K562 (cell line): ENCODE data around the gene ENOSF1. TPM values are rescaled to one million over a fixed set of nuclear protein-coding genes. Genes with fewer than 3 reads are reported as not detected.

ENCODE experiments used
- ATAC-seq: fragments of 200-7000 bp; cut with Tn5 transposase; 3 replicates; pipeline ENCODE4 v1.9.1; 2020; ENCODE audit warnings: moderate library complexity
- BruUV-seq: library from RNA; stranded (reverse); fragments of 400-500 nt; replicated peaks from 2 replicates; lab custom pipeline; 2021; lab: Mats Ljungman, UMichigan
- CTCF ChIA-PET: fragments of 300-600 bp; formaldehyde crosslinking; extraction: SDS; loops from one replicate; lab custom pipeline; 2021; ENCODE audit warnings: low intra/inter-chr PET ratio; lab: Yijun Ruan, JAX
- POLR2A ChIA-PET: fragments of 300-600, 350-650 bp; sonication (Branson Sonifier 250); formaldehyde crosslinking; extraction: SDS; loops from one replicate; lab custom pipeline; 2021; ENCODE audit warnings: antibody characterized with exemption, inconsistent platforms; lab: Yijun Ruan, JAX
- DNase-seq, 4 experiments: peaks; one replicate each; pipeline versions ENCODE4 v3.0.0 to v3.0.0-alpha.2; 2011 to 2018; ENCODE audit warnings: low spot score in 3 of 4, mixed read lengths in 3 of 4; ENCODE audit errors: extremely low read depth in 1 of 4
- FAIRE-seq: peaks from 2 replicates; lab custom pipeline; 2011; peaks lifted over from hg19 to GRCh38; lab: Jason Lieb, UNC
- H2AFZ ChIP-seq: 2 replicates; pipeline ENCODE4 v1.6.0; 2011; ENCODE audit warnings: low read depth, low read length, control low read depth, inconsistent platforms
- H3K27ac ChIP-seq: fragments of 200-600 bp; 3 replicates; pipeline ENCODE4 v1.8.0; 2011; ENCODE audit warnings: low read depth, mild to moderate bottlenecking, control low read depth, inconsistent platforms, low read length, moderate library complexity, mixed read lengths; ENCODE audit errors: extremely low read depth
- H3K27me3 ChIP-seq, 2 experiments: fragments of 300-600 bp in 1 of 2; 2 replicates in 1 of 2; 3 replicates in 1 of 2; pipeline versions ENCODE4 v1.6.0 to v1.8.0; 2011; ENCODE audit warnings: inconsistent platforms in 2 of 2, low read length in 2 of 2, mild to moderate bottlenecking in 1 of 2, mixed read lengths in 1 of 2, moderate library complexity in 1 of 2; ENCODE audit not compliant: control insufficient read depth in 2 of 2, insufficient read depth in 2 of 2
- H3K36me3 ChIP-seq: fragments of 300-600 bp; 3 replicates; pipeline ENCODE4 v1.8.0; 2011; ENCODE audit warnings: mild to moderate bottlenecking, low read length, inconsistent platforms; ENCODE audit not compliant: control insufficient read depth, insufficient read depth
- H3K4me1 ChIP-seq, 2 experiments: fragments of 200-600 bp in 1 of 2; replicated peaks in 1 of 2; 2 replicates in 1 of 2; 3 replicates in 1 of 2; pipeline versions ENCODE4 v1.5.1 to v1.8.0; 2011; ENCODE audit warnings: inconsistent platforms in 2 of 2, low read length in 2 of 2, mild to moderate bottlenecking in 1 of 2, mixed read lengths in 1 of 2, moderate library complexity in 1 of 2; ENCODE audit not compliant: control insufficient read depth in 2 of 2, insufficient read depth in 2 of 2
- H3K4me2 ChIP-seq: 2 replicates; pipeline ENCODE4 v1.6.1; 2011; ENCODE audit warnings: low read length, control low read depth, inconsistent platforms, mixed read lengths; ENCODE audit not compliant: insufficient read depth
- H3K4me3 ChIP-seq: fragments of 200-600 bp; sonication (generic), shearing (Covaris generic); 2 replicates; pipeline ENCODE4 v1.5.1; 2016; ENCODE audit warnings: control low read depth, inconsistent platforms
- H3K79me2 ChIP-seq: fragments of 200-600 bp; 3 replicates; pipeline ENCODE4 v1.8.0; 2011; ENCODE audit warnings: low read length, inconsistent platforms; ENCODE audit not compliant: control insufficient read depth, insufficient read depth
- H3K9ac ChIP-seq, 2 experiments: 2 replicates each; pipeline versions ENCODE4 v1.6.0 to v1.6.1; 2011; ENCODE audit warnings: low read depth in 2 of 2, low read length in 2 of 2, control low read depth in 1 of 2, inconsistent platforms in 1 of 2, mild to moderate bottlenecking in 1 of 2, mixed read lengths in 1 of 2; ENCODE audit not compliant: insufficient read depth in 1 of 2
- H3K9me1 ChIP-seq: one replicate; pipeline ENCODE4 v1.6.0; 2011; ENCODE audit warnings: inconsistent platforms, mild to moderate bottlenecking, low read length, moderate library complexity; ENCODE audit not compliant: control insufficient read depth, insufficient read depth
- H3K9me3 ChIP-seq: replicated peaks from 2 replicates; pipeline ENCODE4 v1.5.1; 2011; ENCODE audit warnings: low read depth, low read length, inconsistent platforms; ENCODE audit not compliant: control insufficient read depth, insufficient read depth
- H4K20me1 ChIP-seq: replicated peaks from 2 replicates; pipeline ENCODE4 v1.6.1; 2011; ENCODE audit warnings: low read length, inconsistent platforms, mixed read lengths; ENCODE audit not compliant: control insufficient read depth, insufficient read depth
- CBX8 ChIP-seq: fragments of 200-600 bp; sonication (generic); IDR thresholded peaks from 2 replicates; pipeline ENCODE4 v1.6.1; 2012; ENCODE audit warnings: borderline replicate concordance, mixed run types, low read depth, mild to moderate bottlenecking, moderate library complexity, mixed read lengths, low read length, control low read depth, inconsistent platforms; ENCODE audit not compliant: poor library complexity, severe bottlenecking; ENCODE audit errors: extremely low read depth
- CC2D1A ChIP-seq: fragments of 450-650 bp; IDR thresholded peaks from 2 replicates; pipeline ENCODE4 v1.6.1; 2017; ENCODE audit warnings: mild to moderate bottlenecking
- DNMT1 ChIP-seq: fragments of 450-650 bp; IDR thresholded peaks from 2 replicates; pipeline ENCODE4 v1.6.1; 2016; ENCODE audit warnings: antibody characterized with exemption, mild to moderate bottlenecking
- EGR1 ChIP-seq: fragments of 450-650 bp; conservative IDR thresholded peaks from 2 replicates; pipeline ENCODE4 v1.6.1; 2017; ENCODE audit warnings: mild to moderate bottlenecking
- FOSL1 ChIP-seq: fragments of 200-800 bp; sonication (Bioruptor generic); conservative IDR thresholded peaks from 2 replicates; pipeline ENCODE4 v1.6.1; 2016; ENCODE audit warnings: missing genetic modification characterization, missing compliant biosample characterization
- FOXJ3 ChIP-seq: sonication (generic); formaldehyde crosslinking; IDR thresholded peaks from 2 replicates; pipeline ENCODE4 v1.4.0; 2020; ENCODE audit warnings: mild to moderate bottlenecking, missing genetic modification reagents
- FOXK1 ChIP-seq: sonication (generic); formaldehyde crosslinking; IDR thresholded peaks from 2 replicates; pipeline ENCODE4 v1.8.0; 2022; ENCODE audit warnings: missing genetic modification reagents, mild to moderate bottlenecking, borderline replicate concordance
- GTF2F1 ChIP-seq: IDR thresholded peaks from 2 replicates; pipeline ENCODE4 v1.6.1; 2011; ENCODE audit warnings: low read depth, low read length, improper control_type of control experiment
- JUND ChIP-seq, 2 experiments: IDR thresholded peaks; 2 replicates in 1 of 2; 3 replicates in 1 of 2; pipeline ENCODE4 v1.6.1; 2011; ENCODE audit warnings: borderline replicate concordance in 2 of 2, low read depth in 2 of 2, low read length in 2 of 2, improper control_type of control experiment in 1 of 2, missing biosample characterization in 1 of 2, missing genetic modification characterization in 1 of 2, missing genetic modification reagents in 1 of 2
- PBX2 ChIP-seq, 2 experiments: IDR thresholded peaks in 1 of 2; conservative IDR thresholded peaks in 1 of 2; 2 replicates each; pipeline ENCODE4 v1.6.1; 2016; ENCODE audit warnings: low read depth in 2 of 2, mild to moderate bottlenecking in 1 of 2, missing compliant biosample characterization in 1 of 2, missing genetic modification characterization in 1 of 2, moderate library complexity in 1 of 2
- RBM22 ChIP-seq: fragments of 200-400 bp; formaldehyde crosslinking; IDR thresholded peaks from 2 replicates; pipeline ENCODE4 v1.6.1; 2018; ENCODE audit warnings: low read length, low read depth; ENCODE audit not compliant: poor library complexity, severe bottlenecking
- SUPT5H ChIP-seq: fragments of 450-650 bp; IDR thresholded peaks from 2 replicates; pipeline ENCODE4 v1.6.1; 2016
- TRIM24 ChIP-seq, 2 experiments: fragments of 450-650 bp; IDR thresholded peaks; 2 replicates each; pipeline ENCODE4 v1.6.1; 2016
- ZHX1 ChIP-seq: fragments of 150-350 bp; conservative IDR thresholded peaks from 2 replicates; pipeline ENCODE4 v1.6.1; 2014; ENCODE audit warnings: low read length
- ZNF764 ChIP-seq: fragments of 250-450 bp; sonication (Bioruptor Pico); IDR thresholded peaks from 2 replicates; pipeline ENCODE4 v1.4.0; 2020; ENCODE audit warnings: low read depth, mild to moderate bottlenecking, moderate library complexity
- WGBS: fragments of 100-300 bp; shearing (Covaris generic); methylation state at CpG from one replicate; pipeline ENCODE4 v1.1.6; 2016; ENCODE audit warnings: low coverage, mixed read lengths; ENCODE audit not compliant: insufficient coverage; ENCODE audit errors: missing lambda C conversion rate; 5-methylcytosine and 5-hydroxymethylcytosine counted together
- in situ Hi-C: fragments of 300-500 bp; cut with MboI; formaldehyde crosslinking; loops from 4 replicates; pipeline ENCODE4 v1.15.0; 2018; ENCODE audit warnings: inconsistent platforms, mixed read lengths
- intact Hi-C: fragments of 100-400 bp; cut with micrococcal nuclease; formaldehyde crosslinking; loops from 2 replicates; pipeline ENCODE4 v1.14.2; 2022
- polyA plus RNA-seq, 8 experiments: library from polyadenylated mRNA; depleted of rRNA in 4 of 8; stranded (reverse) in 5 of 8; unstranded in 3 of 8; fragments of >200 nt; fragmentation: Nextera tagmentation in 2 of 8; fragmentation: Illumina TruSeq in 1 of 8; extraction: Ambion mirVana in 2 of 8; extraction: Trizol in 1 of 8; gene quantifications; 2 replicates each; pipeline versions ENCODE4 v1.2.1 to v1.2.3, GENCODE V29; 2011 to 2014; ENCODE audit warnings: inconsistent platforms in 1 of 8, missing spikeins in 1 of 8
- total RNA-seq, 7 experiments: library from RNA; depleted of rRNA in 6 of 7; stranded (reverse); fragments of >200 nt in 6 of 7; fragmentation: Illumina TruSeq in 2 of 7; extraction: Trizol in 2 of 7; gene quantifications; 2 replicates each; pipeline versions ENCODE4 v1.2.1 to v1.2.3, GENCODE V29; 2011 to 2021; ENCODE audit warnings: low replicate concordance in 1 of 7

Gene ENOSF1
- total and polyA plus RNA-seq, 9 of the 15 experiments (the other 6 are each of a cell fraction or from before 2014, with no cell fraction given), result 15.5 to 66.4 (median 46.5) TPM

- FAIRE-seq (no peak), ATAC-seq (no peak), DNase-seq (peak; percentile 26 to 43 (median 33))
- WGBS, result 62% methylated on average over 4 of the region's 4 CpGs
- H3K27ac ChIP-seq, result no peak overlapping the region
- H3K36me3 ChIP-seq, result peaks cover 45% of the 10 kb centered on the region
- no peak overlapping the region for H3K4me2 ChIP-seq
- in situ Hi-C loops, result no loop called here
- intact Hi-C loops, result no loop called here
- H3K4me3 ChIP-seq, result no peak overlapping the region
- ChIA-PET POLR2A (no interaction called here), CTCF (no interaction called here)
- H3K9ac ChIP-seq, result no peak overlapping the region
- no peaks in the 10 kb centered on the region for H3K27me3 ChIP-seq
- H3K4me1 ChIP-seq, result peaks cover 8 to 21% of the 10 kb centered on the region in 2 experiments; a peak in 4 of 5 replicates
- no peaks in the 10 kb centered on the region for H3K9me1 ChIP-seq
- peaks cover 10% of the 10 kb centered on the region; the same call in 1 of the 2 replicates for H3K9me3 ChIP-seq
- H2AFZ ChIP-seq, result no peak overlapping the region
- peaks cover 70% of the 10 kb centered on the region for H3K79me2 ChIP-seq
- BruUV-seq, result no TSS peak
- H4K20me1 ChIP-seq, result peaks cover 9% of the 10 kb centered on the region; the same call in 1 of the 2 replicates
- TF ChIP-seq ZHX1 (no peak), ZNF764 (CRISPR knock-in tag) (no peak), DNMT1 (no peak), TRIM24 (IDR thresholded peaks at IDR 0.05) (peak in 1 of 2 experiments; percentile 30; a peak in 1 of 4 replicates), FOXJ3 (CRISPR knock-in tag) (no peak), CC2D1A (no peak), PBX2 (CRISPR knock-in tag; IDR thresholded peaks at IDR 0.05; ENCODE audit: low read depth) (no peak), PBX2 (tag; conservative IDR thresholded peaks at IDR 0.05; ENCODE audit: low read depth) (0 out of 2 replicates have a peak, but pooled peaks have one; percentile 13), GTF2F1 (no peak), CBX8 (no peak), SUPT5H (0 out of 2 replicates have a peak, but pooled peaks have one; percentile 12), JUND (IDR thresholded peaks at IDR 0.05; ENCODE audit: borderline replicate concordance, low read depth, low read length) (peak; percentile 28; the same call in 1 of the 2 replicates), JUND (tag; IDR thresholded peaks at IDR 0.05; ENCODE audit: borderline replicate concordance, low read depth, low read length) (no peak), RBM22 (no peak), EGR1 (no peak), FOSL1 (tag) (peak; percentile 68), FOXK1 (CRISPR knock-in tag) (no peak)
Measured at GRCh38 chr18:662197-662596, 50.2 kb downstream of the ENOSF1 start.
